HepG2 (cell line): ENCODE measurements around the gene TYW1B. TPM values are rescaled to one million over a fixed set of nuclear protein-coding genes. Genes with fewer than 3 reads are reported as not detected.
"Not testable (repeated sequence)": the region's sequence is repeated elsewhere in the genome, so short reads cannot be mapped to it uniquely, and the experiment has no call there.

ENCODE experiments used
- ARID3A ChIP-seq: IDR thresholded peaks from 2 replicates; pipeline ENCODE4 v1.6.1; 2012; ENCODE audit warnings: low read depth, low read length, improper control_type of control experiment
- CREB1 ChIP-seq, 2 experiments: fragments of 450-650 bp in 1 of 2; IDR thresholded peaks; 2 replicates each; pipeline ENCODE4 v1.6.1; 2016 to 2017; ENCODE audit warnings: control low read depth in 1 of 2, mild to moderate bottlenecking in 1 of 2, missing compliant biosample characterization in 1 of 2, missing genetic modification characterization in 1 of 2
- CREM ChIP-seq, 2 experiments: sonication (generic) in 1 of 2; formaldehyde crosslinking in 1 of 2; IDR thresholded peaks; 2 replicates each; pipeline versions ENCODE4 v1.4.0 to v1.6.1; 2016 to 2020; ENCODE audit warnings: antibody characterized with exemption in 1 of 2, mild to moderate bottlenecking in 1 of 2, missing genetic modification reagents in 1 of 2
- FOSL2 ChIP-seq: sonication (generic); formaldehyde crosslinking; IDR thresholded peaks from 2 replicates; pipeline ENCODE4 v1.4.0; 2020; ENCODE audit warnings: missing genetic modification reagents
- GATAD2A ChIP-seq: IDR thresholded peaks from 2 replicates; pipeline ENCODE4 v1.6.1; 2016
- HNF4A ChIP-seq: sonication (generic); formaldehyde crosslinking; IDR thresholded peaks from 2 replicates; pipeline ENCODE4 v1.4.0; 2020; ENCODE audit warnings: missing genetic modification reagents
- HNF4G ChIP-seq, 2 experiments: sonication (generic) in 1 of 2; formaldehyde crosslinking in 1 of 2; IDR thresholded peaks; 2 replicates each; pipeline versions ENCODE4 v1.4.0 to v1.6.1; 2011 to 2020; ENCODE audit warnings: borderline replicate concordance in 2 of 2, low read depth in 2 of 2, mild to moderate bottlenecking in 2 of 2, low read length in 1 of 2, missing genetic modification reagents in 1 of 2, moderate library complexity in 1 of 2
- HNRNPL ChIP-seq: fragments of 200-400 bp; formaldehyde crosslinking; IDR thresholded peaks from 2 replicates; pipeline ENCODE4 v1.6.1; 2017; ENCODE audit warnings: mild to moderate bottlenecking, low read depth, low read length
- KDM2A ChIP-seq: sonication (generic); formaldehyde crosslinking; IDR thresholded peaks from 2 replicates; pipeline ENCODE4 v1.4.0; 2020; ENCODE audit warnings: low read depth, missing genetic modification reagents, borderline replicate concordance
- KDM3A ChIP-seq: IDR thresholded peaks from 2 replicates; pipeline ENCODE4 v1.6.1; 2018; ENCODE audit warnings: low read depth, missing compliant biosample characterization
- KDM5B ChIP-seq: sonication (generic); formaldehyde crosslinking; IDR thresholded peaks from 2 replicates; pipeline ENCODE4 v1.4.0; 2020; ENCODE audit warnings: missing genetic modification reagents, mild to moderate bottlenecking, borderline replicate concordance
- KLF6 ChIP-seq: IDR thresholded peaks from 2 replicates; pipeline ENCODE4 v1.8.0; 2016; ENCODE audit warnings: missing biosample characterization, missing genetic modification reagents
- MYPOP ChIP-seq: sonication (generic); formaldehyde crosslinking; IDR thresholded peaks from 2 replicates; pipeline ENCODE4 v1.8.1; 2023; ENCODE audit warnings: mild to moderate bottlenecking, moderate library complexity, missing genetic modification reagents
- NFYB ChIP-seq: sonication (generic); formaldehyde crosslinking; IDR thresholded peaks from 2 replicates; pipeline ENCODE4 v1.4.0; 2020; ENCODE audit warnings: missing genetic modification reagents
- POGK ChIP-seq: sonication (generic); formaldehyde crosslinking; conservative IDR thresholded peaks from 2 replicates; pipeline ENCODE4 v1.8.0; 2022; ENCODE audit warnings: mild to moderate bottlenecking, moderate library complexity, missing genetic modification reagents
- SALL1 ChIP-seq: sonication (generic); formaldehyde crosslinking; IDR thresholded peaks from 2 replicates; pipeline ENCODE4 v1.8.0; 2022; ENCODE audit warnings: mild to moderate bottlenecking, missing genetic modification reagents
- SAP130 ChIP-seq: IDR thresholded peaks from 2 replicates; pipeline ENCODE4 v1.6.1; 2016; ENCODE audit warnings: low read depth
- SIN3A ChIP-seq: IDR thresholded peaks from 2 replicates; pipeline ENCODE4 v1.6.1; 2011; ENCODE audit warnings: low read depth, mild to moderate bottlenecking, control low read depth, low read length, borderline replicate concordance
- ZBTB20 ChIP-seq: sonication (generic); formaldehyde crosslinking; IDR thresholded peaks from 2 replicates; pipeline ENCODE4 v1.8.1; 2023; ENCODE audit warnings: missing genetic modification reagents, low read depth, mild to moderate bottlenecking, borderline replicate concordance
- ZNF572 ChIP-seq: sonication (generic); formaldehyde crosslinking; IDR thresholded peaks from 2 replicates; pipeline ENCODE4 v1.5.1; 2020; ENCODE audit warnings: mild to moderate bottlenecking, missing genetic modification reagents
- ZNF607 ChIP-seq: sonication (generic); formaldehyde crosslinking; IDR thresholded peaks from 2 replicates; pipeline ENCODE4 v1.5.1; 2020; ENCODE audit warnings: missing genetic modification reagents, mild to moderate bottlenecking, borderline replicate concordance
- ZNF713 ChIP-seq: sonication (generic); formaldehyde crosslinking; IDR thresholded peaks from 2 replicates; pipeline ENCODE4 v1.4.0; 2020; ENCODE audit warnings: mild to moderate bottlenecking, missing genetic modification reagents
- polyA plus RNA-seq, 8 experiments: library from polyadenylated mRNA; depleted of rRNA in 3 of 8; stranded (reverse) in 7 of 8; unstranded in 1 of 8; fragments of >200 nt; fragmentation: Illumina TruSeq in 4 of 8; extraction: Trizol in 4 of 8; gene quantifications; 2 replicates each; pipeline versions ENCODE4 v1.2.1 to v1.2.3, GENCODE V29; 2011 to 2016; ENCODE audit warnings: low read depth in 4 of 8, missing spikeins in 1 of 8, mixed read lengths in 1 of 8; ENCODE audit not compliant: insufficient read depth in 1 of 8
- total RNA-seq, 5 experiments: library from RNA; depleted of rRNA; stranded (reverse); fragments of >200 nt; fragmentation: Illumina TruSeq; extraction: Trizol; gene quantifications; 2 replicates each; pipeline ENCODE4 v1.2.3, GENCODE V29; 2016; ENCODE audit warnings: low read depth in 1 of 5
- TF ChIP-seq, protein P1 (sequence below): sonication (generic); formaldehyde crosslinking; IDR thresholded peaks from 2 replicates; pipeline ENCODE4 v1.4.0; 2020; ENCODE audit warnings: mild to moderate bottlenecking, missing genetic modification reagents

The TYW1B gene
- total and polyA plus RNA-seq, 2 of the 13 experiments (the other 11 are each of a cell fraction or from before 2014, with no cell fraction given) = 2.0 to 5.5 TPM

DNA sequence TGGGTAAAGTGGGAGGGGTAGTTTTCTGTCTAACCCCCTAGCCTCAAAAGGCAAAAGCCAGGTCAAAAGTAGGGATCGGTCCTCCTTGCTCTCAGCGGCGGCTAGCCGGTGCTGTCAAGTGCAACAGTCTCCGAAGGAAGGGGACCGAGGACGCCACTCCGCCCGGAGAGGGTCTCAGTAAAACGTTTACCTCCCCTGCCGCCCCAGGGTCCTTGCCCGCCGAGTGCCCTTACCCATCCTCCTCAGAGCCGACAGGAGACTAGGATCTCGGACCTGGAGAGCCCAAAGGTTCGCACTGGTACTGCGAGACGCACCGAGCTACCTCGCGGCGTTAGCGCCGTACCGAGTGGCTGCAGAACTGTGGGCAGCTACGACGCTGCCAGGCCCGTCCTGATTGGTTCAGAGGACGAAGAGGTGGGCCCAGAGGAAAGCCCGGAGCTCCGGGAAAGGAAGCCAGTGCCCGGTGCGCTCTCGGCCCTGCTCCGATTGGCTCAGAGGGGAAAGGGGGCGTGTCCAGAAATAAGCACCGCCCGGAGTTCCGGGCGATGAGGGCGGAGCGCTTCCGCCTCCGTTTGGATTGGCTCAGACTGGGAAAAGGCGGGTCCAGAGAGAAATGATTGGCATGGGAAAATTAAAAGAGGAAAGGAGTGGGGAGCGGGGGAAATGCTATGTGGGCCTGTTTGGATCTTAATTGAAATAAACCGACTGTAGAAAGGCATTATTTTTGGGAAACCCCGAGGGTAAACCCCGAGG lies at the start of gene TYW1B (continued):
- TF ChIP-seq SALL1 (CRISPR knock-in tag) = peak; percentile 64; the same call in 1 of the 2 replicates
- TF ChIP-seq HNRNPL = peak; percentile 67; the same call in 1 of the 2 replicates
- peak; percentile 77 for TF ChIP-seq CREM (IDR thresholded peaks at IDR 0.05)
- TF ChIP-seq CREM (CRISPR knock-in tag; IDR thresholded peaks at IDR 0.05); HNF4G (IDR thresholded peaks at IDR 0.05; ENCODE audit: borderline replicate concordance, low read depth, low read length): not testable (repeated sequence)
- peak; percentile 69; the same call in 1 of the 2 replicates for TF ChIP-seq SIN3A
- TF ChIP-seq CREB1 (IDR thresholded peaks at IDR 0.05) = peak; percentile 71
- peak; percentile 85 for TF ChIP-seq CREB1 (CRISPR knock-in tag; IDR thresholded peaks at IDR 0.05)
- TF ChIP-seq, protein P1, sequence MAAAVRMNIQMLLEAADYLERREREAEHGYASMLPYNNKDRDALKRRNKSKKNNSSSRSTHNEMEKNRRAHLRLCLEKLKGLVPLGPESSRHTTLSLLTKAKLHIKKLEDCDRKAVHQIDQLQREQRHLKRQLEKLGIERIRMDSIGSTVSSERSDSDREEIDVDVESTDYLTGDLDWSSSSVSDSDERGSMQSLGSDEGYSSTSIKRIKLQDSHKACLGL (CRISPR knock-in tag) = 0 out of 2 replicates have a peak, but pooled peaks have one; percentile 60
- TF ChIP-seq HNF4G (CRISPR knock-in tag; IDR thresholded peaks at IDR 0.05; ENCODE audit: borderline replicate concordance, low read depth) = 0 out of 2 replicates have a peak, but pooled peaks have one; percentile 32
- peak; percentile 99 for TF ChIP-seq MYPOP
- 0 out of 2 replicates have a peak, but pooled peaks have one; percentile 36 for TF ChIP-seq ARID3A
- peak; percentile 90 for TF ChIP-seq NFYB (CRISPR knock-in tag)
- peak; percentile 50; the same call in 1 of the 2 replicates for TF ChIP-seq POGK (CRISPR knock-in tag)
- 0 out of 2 replicates have a peak, but pooled peaks have one; percentile 28 for TF ChIP-seq ZNF572 (CRISPR knock-in tag)
- TF ChIP-seq ZNF607 (CRISPR knock-in tag) = peak; percentile 57; the same call in 1 of the 2 replicates
- TF ChIP-seq KDM5B (CRISPR knock-in tag) = peak; percentile 36; the same call in 1 of the 2 replicates
- 0 out of 2 replicates have a peak, but pooled peaks have one; percentile 45 for TF ChIP-seq KDM3A (CRISPR knock-in tag)
- 0 out of 2 replicates have a peak, but pooled peaks have one; percentile 43 for TF ChIP-seq ZNF713 (CRISPR knock-in tag)
- peak; percentile 59; the same call in 1 of the 2 replicates for TF ChIP-seq KDM2A (CRISPR knock-in tag)
- TF ChIP-seq FOSL2 (CRISPR knock-in tag) = peak; percentile 20; the same call in 1 of the 2 replicates
- peak; percentile 27; the same call in 1 of the 2 replicates for TF ChIP-seq ZBTB20 (CRISPR knock-in tag)
- peak; percentile 70; the same call in 1 of the 2 replicates for TF ChIP-seq KLF6
- peak; percentile 23; the same call in 1 of the 2 replicates for TF ChIP-seq GATAD2A (CRISPR knock-in tag)
- peak; percentile 90 for TF ChIP-seq SAP130 (CRISPR knock-in tag)
- peak; percentile 18; the same call in 1 of the 2 replicates for TF ChIP-seq HNF4A (CRISPR knock-in tag)
